ENCODE measurements around the gene TENT5A.
"Not testable (repeated sequence)": the region's sequence is repeated elsewhere in the genome, so short reads cannot be mapped to it uniquely, and the experiment has no call there.

The TENT5A gene

DNA sequence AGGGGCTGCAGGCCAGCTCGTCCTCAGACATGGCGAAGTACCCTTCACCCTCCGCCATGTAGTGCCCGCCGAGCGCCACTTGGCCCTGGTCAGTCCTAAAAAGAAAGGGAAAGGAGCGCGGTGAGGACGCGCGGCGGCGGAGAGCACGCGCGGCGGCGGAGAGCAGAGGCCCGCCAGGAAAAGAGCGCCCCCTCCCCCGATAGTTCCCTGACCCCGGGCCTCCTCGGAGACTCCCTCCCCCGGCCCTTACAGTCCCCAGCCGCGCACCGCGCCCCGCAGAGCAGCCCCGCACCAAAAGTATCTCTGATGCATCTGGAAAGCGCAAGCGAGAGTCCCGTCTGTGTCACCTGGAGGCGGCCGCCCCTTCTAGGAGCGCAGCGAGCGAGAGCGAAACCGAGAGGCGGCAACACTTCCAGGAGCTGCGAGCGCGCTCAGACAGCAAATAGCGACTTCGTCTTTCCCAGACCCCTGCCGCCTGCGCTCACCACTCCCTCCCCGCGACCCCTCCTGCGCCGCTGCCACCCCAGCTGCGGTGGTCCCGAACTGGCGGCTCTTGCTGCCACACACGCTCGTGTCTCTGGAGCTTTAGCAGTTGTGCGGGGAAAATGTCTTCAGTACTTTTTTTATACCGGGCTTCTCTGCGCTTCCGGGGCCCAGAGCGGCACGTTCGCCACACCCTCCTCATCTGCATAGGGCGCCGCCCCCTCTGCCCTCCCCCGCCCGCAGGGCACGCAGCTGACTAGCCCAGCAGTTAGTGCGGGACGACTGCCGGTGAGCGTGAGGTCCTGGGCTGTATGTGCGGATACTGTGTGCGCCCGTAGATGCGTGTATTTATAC, at the start of gene TENT5A:
Gene TENT5A (minus strand): TSS at position 598 of the 837 bp plus-strand sequence. CDS start 540 bp downstream, at position 58.
- DNase-seq = peak; percentile 54 to 88 (median 76)
- intact Hi-C loops (cut with DNase I) = loop anchor here (5.0 kb wide), 1 partner anchor 140 kb away; no protein-coding TSS in a partner anchor

DNA sequence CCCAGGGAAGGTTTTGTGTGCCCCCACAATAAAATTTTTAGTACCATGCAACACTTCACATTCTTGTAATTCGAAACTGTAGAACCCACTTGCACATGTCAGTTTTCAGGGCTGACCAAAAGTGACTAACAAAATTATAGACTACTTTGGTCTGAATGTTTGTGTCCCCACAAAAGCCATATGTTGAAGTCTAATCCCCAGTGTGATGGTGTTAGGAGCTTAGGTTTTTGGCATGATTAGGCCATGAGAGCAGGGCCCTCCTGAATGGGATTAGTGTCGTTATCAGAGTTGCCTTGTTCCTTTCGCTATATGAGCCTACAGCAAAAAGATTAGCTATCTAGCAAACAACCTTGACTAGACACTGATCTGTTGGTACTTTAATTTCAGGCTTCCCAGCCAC, 49.0 kb upstream of the TENT5A start:
- DNase-seq = no peak
- intact Hi-C loops (cut with DNase I) = no loop called here

DNA sequence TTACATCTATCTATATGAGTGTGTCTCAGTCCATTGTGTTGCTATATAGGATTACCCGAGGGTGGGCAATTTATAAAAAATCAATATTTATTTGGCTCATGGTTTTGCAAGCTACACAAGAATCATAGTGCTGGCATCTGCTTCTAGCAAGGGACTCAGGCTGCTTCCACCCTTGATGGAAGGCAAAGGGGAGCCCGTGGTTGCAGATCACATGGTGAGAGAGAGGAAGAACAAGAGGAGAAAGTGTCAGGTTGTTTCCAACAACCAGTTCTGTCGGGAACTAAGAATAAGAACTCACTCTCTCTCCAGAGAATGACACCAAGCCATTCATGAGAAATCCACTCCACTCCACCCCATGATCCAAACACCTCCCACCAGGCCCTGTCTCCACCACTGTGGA, 48.2 kb upstream of the TENT5A start:
- DNase-seq = no peak
- intact Hi-C loops (cut with DNase I) = no loop called here

DNA sequence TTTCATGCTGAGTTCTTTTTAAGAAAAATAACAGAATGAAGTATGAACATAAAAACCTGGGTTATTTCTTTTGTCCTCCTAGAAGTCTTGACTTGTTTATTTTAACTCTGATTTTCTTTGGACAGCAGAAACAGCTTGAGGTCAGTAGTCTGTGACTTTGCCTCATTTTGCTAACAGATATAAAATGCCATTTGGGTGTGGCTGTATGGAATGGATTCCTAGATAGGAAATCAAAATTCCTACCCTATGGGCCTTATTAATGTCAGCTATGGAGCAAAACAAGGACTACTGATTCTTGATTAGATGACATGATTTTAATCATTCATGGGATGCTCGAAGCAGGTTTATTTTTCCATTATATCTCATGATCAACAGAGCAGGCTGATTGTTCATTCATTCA, 46.8 kb upstream of the TENT5A start:
- DNase-seq = no peak
- intact Hi-C loops (cut with DNase I) = no loop called here

DNA sequence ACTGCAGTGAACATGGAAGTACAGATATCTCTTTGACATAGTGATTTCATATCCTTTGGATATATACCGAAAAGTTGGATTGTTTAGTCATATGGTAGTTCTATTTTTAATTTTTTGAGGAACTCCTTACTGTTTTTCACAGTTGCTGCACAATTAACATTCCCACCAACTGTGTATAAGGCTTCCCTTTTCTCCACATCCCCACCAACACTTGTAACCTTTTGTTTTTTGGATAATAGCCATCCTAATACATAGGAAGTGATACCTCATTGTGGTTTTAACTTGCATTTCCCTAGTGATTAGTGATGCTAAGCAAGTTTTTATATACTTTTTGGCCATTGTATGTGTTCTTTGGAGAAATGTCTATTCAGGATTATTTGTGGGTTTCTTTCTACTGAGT, 45.1 kb upstream of the TENT5A start:
- no peak for DNase-seq
- intact Hi-C loops (cut with DNase I) = no loop called here

DNA sequence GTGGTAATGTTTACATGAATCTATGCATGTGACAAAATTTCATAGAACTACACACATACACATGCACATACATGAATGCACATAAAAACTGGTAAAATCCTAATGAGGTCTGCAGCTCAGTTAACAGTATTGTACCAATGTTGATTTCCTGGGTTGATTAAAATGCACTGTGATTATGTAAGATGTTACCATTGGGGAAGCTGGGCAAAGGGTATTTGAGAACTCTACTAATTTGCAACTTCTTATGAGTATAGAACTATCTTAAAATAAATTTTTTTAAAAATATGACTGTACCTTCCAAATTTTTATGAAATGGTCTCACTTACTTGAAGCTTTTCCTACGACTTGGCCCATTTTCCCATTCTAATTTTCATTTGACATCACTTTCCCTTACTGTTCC, 43.4 kb upstream of the TENT5A start:
- DNase-seq = no peak
- intact Hi-C loops (cut with DNase I) = no loop called here

DNA sequence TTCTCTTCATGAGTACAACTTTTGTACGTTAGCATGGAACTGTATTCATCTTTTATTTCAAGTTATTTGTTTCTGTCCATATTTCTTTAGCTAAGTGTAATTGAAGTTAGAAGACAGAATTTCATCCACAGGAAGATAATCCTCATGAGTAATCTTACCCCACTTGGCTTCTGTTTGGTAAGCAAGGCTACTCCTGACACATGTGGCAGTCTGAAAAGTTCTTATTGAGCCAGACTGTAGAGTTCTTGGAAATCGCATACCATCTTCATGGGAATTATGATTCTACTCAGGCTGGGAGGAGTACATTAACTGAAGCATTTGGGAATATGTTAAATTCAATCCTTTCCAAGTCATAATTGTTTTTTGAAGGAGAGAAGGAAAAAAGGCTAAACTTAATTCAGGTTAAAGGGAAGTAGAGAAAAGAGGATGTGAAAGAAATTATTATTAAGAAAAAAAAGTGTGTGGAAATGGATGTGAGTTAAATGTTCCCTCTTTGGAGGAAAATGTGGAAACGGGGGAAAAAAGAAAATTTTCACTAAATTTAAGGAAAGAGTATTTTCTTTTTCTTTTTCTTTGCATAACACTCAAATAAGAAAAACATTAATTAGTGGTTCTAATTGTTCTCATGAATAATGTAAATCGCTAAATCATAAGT, 41.5 kb upstream of the TENT5A start:
- intact Hi-C loops (cut with DNase I) = no loop called here
- DNase-seq = no peak

DNA sequence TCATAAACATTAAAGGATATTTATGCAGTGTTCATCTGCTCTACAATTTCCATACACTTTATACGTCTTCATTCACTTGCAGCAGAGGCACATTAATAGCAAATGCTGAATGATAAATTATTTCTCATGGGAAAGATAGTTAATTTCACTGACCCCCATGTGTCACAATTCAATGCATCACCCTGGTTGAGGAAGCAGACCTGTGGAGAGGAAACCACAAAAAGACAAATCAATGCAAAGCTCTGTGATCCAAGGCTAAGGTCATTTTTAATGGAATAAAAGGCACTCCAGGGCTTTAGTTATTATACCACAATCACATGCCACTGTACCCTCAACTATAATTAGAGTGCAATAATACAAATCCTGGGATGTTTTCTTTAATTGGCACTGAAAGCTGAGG, 40.3 kb upstream of the TENT5A start:
- intact Hi-C loops (cut with DNase I) = no loop called here
- DNase-seq = no peak

DNA sequence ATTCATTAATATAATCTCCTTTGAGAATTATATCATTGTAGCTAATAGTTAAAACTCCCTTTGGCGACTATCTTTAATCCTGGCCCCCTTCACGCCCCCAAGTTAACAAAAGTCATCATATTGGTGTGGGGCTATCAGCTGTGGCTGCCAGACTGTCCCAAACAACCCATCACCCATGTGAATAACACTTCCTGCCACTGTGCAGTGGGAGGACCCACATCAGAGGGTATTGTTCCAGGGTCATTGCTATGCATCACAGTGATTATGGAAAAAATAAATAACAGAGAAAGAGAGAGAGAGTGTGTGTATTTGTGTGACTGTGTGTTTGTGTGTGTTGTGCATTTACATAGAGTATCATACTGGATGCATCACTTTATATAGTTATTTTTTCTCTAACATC, 39.3 kb upstream of the TENT5A start:
- intact Hi-C loops (cut with DNase I) = no loop called here
- DNase-seq = no peak

DNA sequence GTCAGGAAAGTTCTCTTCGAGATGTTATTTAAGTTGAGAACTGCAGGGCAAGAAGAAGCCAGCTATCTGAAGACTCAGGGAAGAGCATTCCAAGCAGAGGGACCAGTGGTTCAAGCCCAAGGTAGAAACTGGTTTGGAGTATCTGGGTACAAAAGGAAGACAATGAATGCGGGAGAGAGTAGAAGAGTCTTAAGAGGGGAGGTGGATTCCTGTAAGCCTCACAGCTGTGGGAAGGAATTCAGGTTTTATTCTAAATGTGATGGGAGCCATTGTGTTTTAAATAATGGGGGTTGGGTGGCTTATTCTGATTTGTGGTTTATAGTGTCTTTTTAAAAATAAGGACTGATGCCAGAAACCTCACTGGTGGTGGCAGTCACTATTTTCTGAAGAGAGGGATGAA, 37.6 kb upstream of the TENT5A start:
- intact Hi-C loops (cut with DNase I) = no loop called here

DNA sequence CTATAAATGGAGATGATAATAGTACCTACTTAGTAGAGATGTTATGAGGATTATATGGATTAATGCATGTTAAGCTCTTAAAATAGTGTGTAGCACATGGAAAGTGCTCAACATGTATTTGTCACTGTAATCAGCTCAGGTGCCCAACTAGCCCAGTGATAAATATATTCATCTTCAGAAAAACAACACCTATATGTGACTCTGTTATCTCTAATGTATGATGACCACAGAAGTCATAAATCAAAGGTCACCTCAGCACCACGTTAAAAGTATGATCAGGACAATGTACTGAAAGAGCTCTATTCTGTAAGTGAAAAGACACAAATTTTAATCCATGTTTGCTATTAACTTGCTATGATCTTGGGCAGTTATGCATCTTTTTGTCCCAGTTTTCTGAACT, 36.8 kb upstream of the TENT5A start:
- intact Hi-C loops (cut with DNase I) = no loop called here
- DNase-seq = no peak

More for the DNA sequence above, 37.6 kb upstream of the TENT5A start:
- DNase-seq = no peak

DNA sequence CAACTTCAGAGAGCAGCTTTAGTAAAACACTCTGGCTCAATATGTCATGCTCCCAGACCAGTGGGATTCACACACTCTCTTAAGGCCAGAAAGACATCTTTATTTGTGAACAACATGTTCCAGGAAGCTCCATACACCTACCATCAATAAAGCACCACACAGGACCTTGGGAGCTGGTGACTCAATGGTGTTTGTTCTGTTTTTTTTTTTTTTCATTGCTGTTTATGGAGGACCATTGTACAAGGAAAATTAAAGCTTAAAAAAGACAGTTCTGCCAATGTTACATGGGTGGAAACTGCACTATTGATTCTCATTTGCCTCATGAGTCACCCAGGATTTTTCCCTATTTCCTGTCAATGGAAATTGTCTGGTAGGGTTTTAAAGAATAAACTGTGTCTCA, 36.3 kb upstream of the TENT5A start:
- intact Hi-C loops (cut with DNase I) = no loop called here
- no peak for DNase-seq

DNA sequence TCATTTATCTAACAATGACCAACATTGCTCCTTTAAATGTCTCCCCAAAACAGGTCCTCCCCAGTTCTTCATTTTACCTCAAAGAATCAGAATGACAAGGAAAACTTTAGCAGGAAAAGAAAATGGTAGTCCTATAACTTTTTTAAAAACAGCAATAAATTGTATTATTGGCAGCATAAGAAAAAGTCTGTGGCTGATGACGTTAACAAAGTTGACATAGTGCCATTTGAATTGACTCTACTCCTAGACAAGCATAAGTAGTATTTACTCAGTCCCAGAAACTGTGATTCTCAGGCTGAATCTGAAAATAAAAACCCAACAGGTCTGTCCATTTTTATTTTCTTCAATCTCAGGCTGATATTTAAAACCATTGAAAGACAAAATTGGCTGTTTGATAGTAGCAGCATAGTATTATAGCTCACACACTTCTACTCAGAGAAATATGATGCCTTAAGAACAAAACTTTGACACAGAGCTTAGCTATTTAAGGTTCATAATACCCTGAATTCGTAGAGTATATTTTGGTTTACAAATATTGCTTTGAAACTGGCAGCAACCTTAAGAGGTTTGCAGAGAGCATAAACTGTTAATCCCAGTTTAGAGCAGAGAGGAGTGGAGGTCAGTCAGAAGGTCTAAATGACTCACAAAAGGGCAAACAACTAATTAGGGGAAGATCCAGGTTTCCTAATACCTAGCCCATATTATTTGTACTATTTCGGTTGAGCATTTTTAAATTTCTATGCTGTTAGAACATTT, 35.0 kb upstream of the TENT5A start:
- intact Hi-C loops (cut with DNase I) = no loop called here
- no peak for DNase-seq

DNA sequence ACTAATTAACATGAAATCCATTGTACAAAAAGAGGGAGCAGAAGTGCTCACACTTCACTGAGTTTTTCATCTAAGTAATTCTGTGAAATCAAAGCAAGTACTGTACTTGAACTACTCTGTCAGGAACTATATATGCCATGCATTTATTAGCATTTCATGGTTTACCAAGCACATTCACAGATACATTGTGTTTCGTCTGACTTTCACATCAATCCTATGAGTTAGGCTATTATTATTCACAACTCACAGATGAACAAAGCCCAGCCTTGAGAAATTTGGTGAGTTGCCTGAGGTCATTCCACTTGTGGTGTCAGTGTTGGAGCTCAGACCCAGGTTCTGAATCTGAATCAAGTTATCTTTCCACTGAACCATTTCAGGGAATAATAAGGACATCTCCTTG, 33.7 kb upstream of the TENT5A start:
- no peak for DNase-seq
- intact Hi-C loops (cut with DNase I) = no loop called here

DNA sequence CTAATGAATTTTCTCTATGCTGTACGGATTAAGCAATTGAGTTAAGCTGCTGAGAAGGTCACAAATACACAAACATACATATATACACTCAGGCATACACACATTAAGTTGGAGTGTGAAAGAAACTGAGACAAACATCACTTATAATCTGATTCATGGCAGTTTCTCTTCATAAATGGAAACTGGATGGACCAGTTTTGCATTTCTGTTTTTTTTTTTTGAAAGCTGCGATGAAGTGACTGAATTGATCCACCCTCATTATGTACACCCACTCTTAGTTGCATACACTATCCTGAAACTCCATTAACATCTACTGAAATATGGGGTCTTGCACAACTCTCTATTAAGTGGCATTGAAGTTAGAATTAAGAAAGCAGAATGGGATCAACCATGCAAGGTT, 32.9 kb upstream of the TENT5A start:
- DNase-seq = no peak
- intact Hi-C loops (cut with DNase I) = no loop called here

DNA sequence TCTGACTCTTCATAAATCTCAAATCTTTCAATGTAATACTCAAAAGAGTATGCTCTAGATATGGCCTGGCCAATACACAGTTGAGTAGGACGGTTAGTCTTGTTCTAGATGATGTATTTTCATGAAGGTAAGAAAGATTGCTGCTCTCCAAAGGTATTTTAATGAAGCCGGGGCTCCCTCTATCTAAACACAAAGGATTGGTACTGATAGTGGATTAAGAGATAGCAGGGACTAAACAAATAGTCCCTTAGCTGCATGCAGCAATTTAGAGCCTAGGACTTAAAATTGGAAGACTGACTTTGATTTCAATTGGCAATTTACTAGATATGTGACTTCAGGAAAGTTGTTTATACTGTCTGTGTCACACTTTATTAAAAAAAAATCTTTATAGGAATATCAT, 31.4 kb upstream of the TENT5A start:
- intact Hi-C loops (cut with DNase I) = no loop called here
- DNase-seq = no peak

DNA sequence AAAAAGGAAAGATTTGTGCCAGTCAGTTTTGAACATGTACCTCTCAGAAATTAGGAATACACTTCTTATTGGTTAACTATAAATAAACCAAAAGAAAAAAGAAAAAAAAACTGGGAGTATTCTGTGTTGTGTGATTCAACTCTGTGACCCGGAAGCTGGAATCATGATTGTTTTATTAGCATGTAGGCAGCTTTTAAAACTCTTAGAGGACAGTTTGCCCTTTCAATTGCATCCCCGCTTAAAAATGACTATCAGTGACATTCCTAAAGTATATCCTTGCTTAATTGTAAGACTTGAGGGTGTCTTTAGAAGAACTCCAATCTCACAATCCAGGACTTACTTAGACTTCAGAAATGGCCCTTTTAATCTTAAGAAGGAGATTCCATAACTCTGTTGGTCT, 29.1 kb upstream of the TENT5A start:
- intact Hi-C loops (cut with DNase I) = no loop called here
- DNase-seq = no peak

DNA sequence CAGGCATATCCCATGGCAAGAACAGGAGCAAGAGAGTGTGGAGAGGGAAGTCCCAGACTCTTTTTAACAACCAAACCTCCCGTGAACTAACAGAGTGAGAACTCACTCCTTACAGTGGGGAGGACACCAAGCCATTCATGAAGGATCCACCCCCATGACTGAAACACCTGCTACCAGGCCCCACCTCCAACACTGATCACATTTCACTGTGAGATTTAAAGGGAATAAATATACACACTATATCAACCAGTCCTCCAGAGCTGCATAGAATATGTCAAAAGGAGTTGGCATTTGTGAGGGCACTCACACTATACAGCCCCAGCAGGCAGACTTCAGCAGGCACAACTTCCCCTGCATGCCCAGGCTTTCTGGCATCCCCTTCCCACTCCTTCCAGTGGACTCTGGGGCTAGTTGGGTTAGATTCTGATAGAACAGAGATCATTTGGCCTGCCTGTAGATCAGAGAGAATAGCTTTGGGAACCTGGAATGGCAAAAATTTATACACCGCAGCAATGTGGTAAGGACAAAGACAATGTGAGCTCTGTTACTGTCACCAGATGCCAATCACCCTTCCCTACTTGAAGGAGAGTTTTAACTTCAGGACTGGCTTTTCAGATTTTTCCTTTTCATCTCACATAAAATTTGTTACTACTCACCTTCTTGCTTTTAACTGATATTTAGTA, 25.2 kb upstream of the TENT5A start:
- intact Hi-C loops (cut with DNase I) = no loop called here
- DNase-seq = no peak

DNA sequence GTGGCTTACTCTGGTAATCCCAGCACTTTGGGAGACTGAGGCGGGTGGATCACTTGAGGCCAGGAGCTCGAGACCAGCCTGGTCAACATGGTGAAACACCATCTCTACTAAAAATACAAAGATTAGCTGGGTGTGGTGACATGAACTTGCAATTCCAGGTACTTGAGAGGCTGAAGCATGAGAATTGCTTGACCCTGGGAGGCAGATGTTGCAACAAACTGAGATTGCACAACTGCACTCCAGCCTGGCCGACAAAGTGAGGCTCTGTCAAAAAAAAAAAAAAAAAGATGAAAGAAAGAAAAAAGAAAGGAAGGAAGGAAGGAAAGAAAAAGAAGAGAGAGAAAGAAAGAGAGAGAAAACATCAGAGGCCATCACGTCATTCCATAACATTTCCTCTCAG, 23.7 kb upstream of the TENT5A start:
- intact Hi-C loops (cut with DNase I); DNase-seq: not testable (repeated sequence)

DNA sequence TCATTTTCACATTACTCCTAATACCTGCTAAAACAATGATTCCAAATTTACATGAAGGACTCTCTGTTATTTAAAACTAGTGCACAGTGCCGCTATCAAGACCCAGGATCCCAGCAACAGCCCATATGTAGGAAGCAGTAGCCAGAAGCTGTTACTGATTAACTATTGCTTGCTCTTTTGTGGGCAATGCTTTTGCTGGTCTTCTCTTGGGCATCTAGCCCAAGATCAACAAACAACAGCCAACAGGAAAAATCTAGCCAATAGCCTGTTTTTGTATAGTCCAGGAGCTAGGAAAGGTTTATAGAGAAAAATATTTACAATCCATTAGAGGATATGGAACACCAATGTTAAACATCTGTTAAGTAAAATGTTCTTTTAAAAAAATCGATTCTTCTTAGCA, 22.1 kb upstream of the TENT5A start:
- intact Hi-C loops (cut with DNase I) = no loop called here

More for the DNA sequence above, 22.1 kb upstream of the TENT5A start:
- DNase-seq = no peak
